Hepatocyte (in vitro differentiated cells): Measurements from ENCODE around the gene ZNF90.

Source experiments
- CTCF ChIP-seq: fragments of 200-600 bp; sonication (generic); IDR thresholded peaks from 2 replicates; pipeline ENCODE4 v1.5.1; 2016; ENCODE audit warnings: antibody characterized with exemption, mild to moderate bottlenecking; ENCODE audit not compliant: poor library complexity
- EZH2 ChIP-seq: fragments of 200-600 bp; sonication (generic); IDR thresholded peaks from 2 replicates; pipeline ENCODE4 v1.6.1; 2016; ENCODE audit warnings: antibody characterized with exemption, mild to moderate bottlenecking, borderline replicate concordance
- EZH2phosphoT487 ChIP-seq: fragments of 200-600 bp; sonication (generic); IDR thresholded peaks from one replicate; pipeline ENCODE4 v1.6.1; 2018; ENCODE audit warnings: antibody characterized with exemption, mild to moderate bottlenecking, low read depth, moderate library complexity; ENCODE audit not compliant: unreplicated experiment, severe bottlenecking

DNA sequence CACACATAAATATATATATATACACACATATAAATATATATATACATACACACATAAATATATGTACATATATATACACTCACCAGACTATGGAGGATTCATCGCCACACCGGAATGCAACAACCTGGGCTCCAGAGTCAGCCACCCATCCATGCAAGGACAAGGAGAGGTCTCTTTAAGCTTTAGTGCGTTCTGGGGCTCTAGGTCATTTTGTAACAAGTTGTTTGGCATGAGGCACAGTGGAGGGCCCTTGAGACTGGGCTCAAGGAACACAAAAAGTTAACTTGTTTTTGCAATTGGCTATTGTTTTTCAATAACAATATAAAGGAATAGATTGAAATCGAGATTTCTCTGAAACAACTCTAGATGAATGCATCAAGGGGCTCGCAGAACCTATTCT is 4.9 kb upstream of the ZNF90 start:
- no peak for TF ChIP-seq CTCF
- no peak for TF ChIP-seq EZH2phosphoT487
- no peak for TF ChIP-seq EZH2
